Inflammatory macrophage treated with lipopolysaccharide for 4 hours (primary cell): Measurements from ENCODE around the gene INKA1.

Source experiments
- DNase-seq: peaks from one replicate; pipeline ENCODE4 v3.0.0-alpha.2; 2020

INKA1 gene

DNA sequence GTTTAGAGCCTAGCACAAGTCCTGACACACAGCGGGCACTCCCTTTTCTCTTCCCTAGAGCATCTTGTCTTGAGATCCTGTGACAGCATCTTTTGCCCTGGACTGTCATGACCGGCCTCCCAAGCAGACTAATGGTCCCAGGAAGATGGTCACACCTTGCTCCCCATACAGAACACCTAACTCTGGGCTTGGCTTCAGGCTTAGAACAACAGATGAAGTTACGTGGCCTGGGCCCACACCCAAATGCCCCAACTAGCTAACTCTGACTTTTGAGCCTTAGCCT, 15.9 kb upstream of the INKA1 start:
- no peak for DNase-seq

DNA sequence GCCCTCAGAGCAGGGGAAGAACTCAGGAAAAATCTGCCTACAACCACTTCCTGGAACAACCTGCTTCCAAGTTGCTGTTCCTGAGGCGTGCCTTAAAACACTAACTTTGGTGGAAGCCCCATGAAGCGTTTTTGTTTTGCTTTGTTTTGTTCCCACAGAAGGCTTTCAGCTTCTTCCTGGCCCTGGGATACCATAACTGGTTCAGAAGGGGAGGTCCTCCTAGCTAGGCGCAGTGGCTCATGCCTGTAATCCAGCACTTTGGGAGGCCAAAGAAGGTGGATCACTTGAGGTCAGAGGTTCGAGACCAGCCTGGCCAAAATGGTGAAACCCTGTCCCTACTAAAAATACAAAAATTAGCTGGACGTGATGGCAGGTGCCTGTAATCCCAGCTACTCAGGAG, 15.5 kb upstream of the INKA1 start:
- no peak for DNase-seq

DNA sequence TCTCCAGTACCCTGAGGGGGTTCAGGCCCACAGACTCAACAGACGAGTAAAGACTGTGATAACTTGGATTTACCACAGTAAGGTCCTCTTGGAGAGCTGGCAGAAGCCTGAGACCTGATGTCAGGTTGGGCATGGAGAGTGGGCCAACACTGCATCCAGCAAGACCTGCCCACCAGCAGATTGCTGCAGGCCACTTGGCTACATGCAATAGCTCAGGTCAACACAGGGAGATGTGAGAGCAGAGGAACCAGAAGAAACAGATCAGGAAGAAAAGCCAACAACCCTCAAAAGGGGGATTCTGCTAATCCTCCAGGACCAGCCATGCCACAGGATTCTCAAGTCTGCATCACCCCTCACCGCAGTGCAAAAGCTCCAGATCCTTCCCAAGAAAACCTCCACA, 15.0 kb upstream of the INKA1 start:
- no peak for DNase-seq

DNA sequence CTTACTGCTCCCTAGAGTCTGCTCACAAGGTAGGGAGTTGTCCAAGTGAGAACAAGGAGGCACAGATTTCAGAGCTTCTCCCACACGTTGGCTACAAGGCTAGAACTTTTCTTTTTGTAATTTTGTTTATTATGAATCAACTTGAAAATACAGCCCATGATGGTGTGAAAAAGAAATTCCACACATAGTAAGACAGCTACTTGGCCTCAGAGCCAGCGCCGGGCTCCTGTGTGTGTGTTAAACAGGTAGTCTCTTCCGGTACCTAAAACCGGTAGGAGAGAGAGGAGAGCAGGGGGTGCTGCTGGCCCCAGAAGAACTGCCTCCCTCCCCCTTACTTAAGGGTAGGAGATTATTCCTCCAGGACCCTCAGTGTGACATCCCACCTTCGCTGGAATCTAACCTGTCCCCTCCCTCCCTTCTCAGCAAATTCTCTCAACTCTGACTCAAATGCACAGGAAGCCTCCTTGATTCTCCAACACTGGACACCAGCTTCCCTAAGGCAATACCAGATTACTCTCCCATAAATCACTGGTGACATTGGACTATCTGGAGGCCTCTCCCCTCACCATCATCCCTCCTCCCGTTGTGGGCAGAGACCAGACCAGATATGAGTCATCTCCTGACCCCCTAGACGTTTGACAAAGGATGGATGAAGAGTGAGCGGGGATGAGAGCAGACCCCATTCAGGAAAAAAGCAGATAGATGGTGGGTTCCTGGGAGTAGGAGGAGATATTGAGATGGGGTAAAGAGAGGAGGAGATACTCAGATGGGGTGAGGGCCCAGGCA, 12.2 kb upstream of the INKA1 start:
- DNase-seq = no peak

DNA sequence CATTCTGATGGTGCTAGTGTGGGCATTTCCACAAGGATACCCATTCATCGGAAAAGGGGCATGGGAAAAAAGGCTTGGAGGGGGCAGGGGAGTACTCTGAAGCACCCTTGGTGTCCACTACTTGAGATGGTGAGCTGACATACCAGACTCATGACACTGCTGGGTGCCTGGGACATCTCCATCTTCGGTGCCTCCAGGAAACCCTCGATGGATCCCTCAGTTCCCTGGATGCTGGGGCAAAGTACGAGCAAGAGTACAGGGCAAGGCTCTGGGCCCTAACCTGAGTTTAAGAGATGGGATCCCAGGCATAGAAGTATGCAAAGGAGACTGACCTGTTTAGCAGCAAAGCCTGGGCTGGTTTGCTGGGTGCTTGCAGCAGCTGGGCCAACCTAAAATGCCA, 11.5 kb upstream of the INKA1 start:
- DNase-seq = no peak

DNA sequence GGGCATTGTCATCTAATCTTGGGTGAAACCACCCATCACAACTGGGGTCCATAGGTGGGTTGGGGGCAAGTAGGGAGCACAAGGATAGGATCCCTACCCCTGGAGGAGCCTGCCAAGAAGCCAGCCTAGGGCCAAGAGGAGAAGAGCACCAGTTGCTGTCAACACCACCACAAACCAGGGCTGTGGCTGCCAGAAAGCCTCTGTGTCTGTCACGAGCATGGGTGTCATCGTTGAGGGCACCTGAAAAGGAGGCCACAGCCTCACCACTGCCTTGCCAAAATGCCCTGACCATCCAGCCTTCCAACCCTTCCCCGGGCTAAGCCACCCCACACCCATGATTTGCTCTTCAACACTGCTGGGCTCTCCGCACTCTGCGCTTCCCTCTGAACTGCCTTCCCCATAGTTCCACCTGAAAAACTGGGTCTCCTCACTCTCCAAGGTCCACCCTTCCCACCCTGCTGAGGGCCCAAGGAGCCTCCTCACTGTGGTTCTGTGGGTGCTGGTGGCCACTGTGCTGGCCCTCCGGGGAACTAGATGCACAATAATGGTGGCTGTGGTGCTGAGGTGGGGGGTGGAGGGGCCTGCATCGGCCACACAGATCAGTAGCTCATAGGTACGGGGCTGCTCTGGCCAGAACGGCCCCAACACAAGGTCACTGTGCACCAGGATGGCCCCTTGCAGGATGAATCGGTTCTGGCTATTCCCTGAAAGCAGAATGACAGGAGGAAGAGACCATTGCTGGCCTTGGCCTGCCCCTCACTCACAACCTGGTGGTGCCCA, 10.5 kb upstream of the INKA1 start:
- no peak for DNase-seq

DNA sequence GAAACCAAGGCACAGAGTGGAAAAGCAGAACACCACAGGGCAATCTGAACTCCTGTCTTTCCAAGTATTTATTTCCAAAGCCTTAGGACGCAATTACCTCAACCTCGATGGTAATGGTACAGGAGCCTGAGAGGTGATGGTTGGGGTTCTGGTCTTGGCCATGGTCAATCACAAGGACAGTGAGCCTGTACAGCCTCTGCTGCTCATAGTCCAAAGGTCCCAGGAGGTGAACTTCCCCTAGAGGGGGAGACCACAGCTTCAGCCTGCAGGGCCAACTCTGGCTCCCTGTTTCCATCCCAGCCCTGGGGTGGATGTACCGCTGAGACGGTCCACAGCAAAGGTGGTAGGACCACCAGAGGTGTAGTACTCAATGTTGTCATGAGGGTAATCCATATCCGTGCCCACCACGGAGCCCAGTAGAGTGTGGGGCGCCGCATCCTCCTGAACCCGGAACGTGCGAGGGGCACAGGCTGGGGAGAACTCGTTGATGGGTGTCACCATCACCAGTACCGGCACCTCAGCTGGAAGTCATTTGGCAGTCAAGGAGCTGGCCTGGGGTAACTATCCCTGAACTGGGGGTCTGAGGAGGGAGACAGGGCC, 9.5 kb upstream of the INKA1 start:
- no peak for DNase-seq

DNA sequence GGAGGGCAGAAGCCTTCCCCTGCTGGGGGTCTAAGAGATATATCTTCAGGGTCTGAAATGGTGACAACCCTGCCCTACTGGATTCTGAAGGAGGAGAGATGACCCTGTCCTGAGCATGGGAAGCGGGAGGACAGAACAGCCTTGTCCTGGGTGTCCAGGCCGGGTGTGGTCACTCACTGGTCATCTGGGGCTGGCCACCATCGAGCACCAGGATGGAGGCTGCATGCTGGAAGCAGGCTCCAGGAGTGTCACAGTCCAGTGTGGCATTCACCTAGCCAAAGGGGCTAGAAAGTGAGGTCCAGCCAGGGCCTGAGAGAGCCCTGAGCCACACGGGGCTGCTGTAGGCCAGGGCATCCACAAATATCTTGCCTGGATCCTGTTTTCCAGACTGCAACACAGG, 8.6 kb upstream of the INKA1 start:
- no peak for DNase-seq

DNA sequence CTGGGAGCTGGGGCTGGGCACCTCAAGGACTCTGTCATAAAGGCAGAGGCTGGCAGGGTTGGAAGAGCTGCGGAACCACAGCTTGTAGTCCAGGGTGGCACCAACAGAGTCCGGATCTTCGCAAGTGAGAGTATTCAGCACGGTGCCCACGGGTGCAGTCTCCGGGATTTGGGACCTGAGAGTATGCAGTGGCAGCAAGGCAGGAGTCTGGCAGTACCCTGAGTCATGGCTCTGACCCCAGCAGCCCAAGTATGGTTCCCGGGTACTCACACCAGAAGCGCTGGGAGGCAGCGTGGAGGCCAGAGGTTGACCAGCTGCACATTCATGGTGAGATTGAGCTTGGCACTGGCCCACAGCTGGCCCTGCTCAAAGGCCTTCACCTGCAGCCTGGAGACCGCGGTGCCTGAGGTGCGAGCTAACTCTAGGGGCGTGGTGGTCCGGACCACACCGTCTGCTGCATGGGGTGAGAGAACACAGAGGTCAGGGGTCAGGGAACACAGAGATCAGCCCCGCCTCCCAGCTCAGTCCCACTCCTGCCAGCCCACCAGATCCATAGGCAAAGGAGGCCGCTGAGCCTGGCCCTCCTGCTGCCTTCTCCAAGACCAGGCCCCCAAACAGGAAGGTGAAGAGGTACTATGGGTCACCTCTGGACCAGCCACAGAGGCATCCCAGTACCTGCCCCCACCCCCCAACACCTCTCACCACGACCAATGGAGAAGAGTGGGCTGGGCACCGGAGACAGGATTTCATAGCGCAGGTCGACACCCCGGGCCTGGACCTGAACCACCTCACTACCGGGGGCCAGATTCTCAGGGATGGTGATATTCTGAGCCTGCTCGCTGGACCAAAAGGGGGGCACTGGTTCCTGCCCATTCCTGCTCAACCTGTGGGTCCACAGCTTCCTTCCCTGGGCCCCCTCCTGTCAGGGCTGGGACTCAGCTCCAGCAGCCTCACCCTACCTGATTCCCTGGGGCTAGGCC, 7.8 kb upstream of the INKA1 start:
- DNase-seq = no peak

DNA sequence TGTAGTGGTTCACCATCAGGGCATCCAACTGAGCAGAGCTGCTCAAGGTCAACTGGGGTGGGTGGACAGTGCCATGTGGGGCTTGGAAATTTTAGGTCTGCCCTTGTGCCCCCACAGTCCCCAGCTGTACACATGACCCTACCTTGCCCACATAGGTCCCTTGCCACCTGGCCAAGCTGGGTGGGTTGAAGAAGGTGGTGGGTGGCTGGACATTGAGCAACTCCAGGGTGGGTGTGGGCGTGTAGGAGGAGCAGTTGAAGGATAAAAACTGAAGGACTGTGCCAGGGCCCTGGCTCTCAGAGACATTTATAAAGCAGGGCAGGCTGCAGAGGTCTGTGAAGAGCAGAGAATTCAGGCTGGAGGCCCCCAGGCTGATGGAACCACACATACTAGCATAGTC, 4.0 kb upstream of the INKA1 start:
- DNase-seq = no peak

DNA sequence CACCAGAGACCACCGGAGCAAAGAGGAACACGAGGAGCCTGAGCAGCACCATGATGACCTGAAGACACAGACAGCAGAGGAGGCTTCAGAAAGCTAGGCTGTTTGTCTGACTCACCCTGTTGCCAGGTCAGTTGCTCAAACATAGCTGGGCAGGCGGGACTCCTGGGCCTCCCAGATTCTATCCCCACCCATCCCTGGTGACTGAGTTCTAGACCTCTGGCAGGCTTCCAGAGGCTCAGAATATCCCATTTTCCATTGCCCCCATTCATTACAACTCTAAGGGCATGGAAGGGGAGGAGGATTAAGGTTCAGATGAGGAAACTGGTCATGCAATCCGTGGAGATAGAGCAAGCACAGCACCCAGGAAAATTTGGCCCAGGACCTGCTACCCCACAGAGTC, 3.3 kb upstream of the INKA1 start, which contains the start of gene CDHR4:
CDHR4 (minus strand) TSS at position 113 of the 400 bp plus-strand sequence; CDS start at position 52, 61 bp downstream.
- DNase-seq = no peak

DNA sequence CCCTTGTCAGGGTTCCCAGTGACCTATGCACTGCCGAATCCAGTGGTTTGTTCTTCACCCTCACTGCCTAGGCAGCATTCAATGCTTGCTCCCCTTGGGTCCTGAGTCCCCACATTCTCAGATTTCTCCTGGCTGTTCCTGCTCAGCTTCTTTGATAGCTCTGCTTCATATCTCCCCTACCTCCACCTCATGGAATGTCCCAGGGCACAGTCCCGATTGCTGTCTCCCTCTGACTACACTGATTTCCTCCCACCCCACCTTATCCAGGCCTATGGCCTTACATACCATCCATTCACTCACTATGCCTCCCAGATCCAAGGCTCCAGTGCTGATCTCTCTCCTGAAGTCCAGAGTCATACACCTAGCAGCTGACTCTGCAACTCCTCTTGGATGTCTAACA, 1.9 kb upstream of the INKA1 start:
- DNase-seq = no peak

DNA sequence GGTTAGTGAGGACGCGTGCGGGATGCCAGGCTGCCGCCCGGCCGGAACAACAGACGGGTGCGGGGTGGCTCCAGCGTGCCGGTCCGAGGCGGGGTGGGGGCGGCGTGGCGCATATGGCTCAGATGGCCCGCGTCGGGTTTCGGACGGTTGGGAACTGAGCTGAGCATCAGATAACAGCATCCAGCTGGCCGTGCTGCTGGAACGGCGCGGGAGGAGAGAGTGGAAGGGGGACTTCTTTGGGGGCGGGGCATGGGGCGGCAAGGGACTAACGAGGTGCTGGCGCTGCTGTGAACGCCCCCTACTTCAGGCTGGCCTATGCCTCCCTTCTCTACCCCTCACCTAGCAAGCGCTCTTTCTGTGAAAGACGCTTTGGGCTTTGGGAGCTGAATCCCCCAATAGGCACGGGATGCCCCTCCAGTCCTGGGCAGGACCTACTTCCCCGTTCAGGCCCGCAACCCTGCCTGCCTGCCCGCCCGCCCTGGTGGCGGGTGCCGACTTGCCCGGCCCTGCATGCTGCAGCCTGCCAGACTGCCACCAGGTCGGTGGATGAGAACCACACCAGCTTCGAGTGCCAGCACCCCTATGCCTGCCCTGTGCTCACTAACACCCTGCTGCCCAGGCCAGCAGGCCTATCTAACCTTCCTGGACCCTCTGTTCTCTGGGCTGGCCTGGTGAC, 542 bp downstream of the INKA1 start:
- DNase-seq = peak; percentile 30

DNA sequence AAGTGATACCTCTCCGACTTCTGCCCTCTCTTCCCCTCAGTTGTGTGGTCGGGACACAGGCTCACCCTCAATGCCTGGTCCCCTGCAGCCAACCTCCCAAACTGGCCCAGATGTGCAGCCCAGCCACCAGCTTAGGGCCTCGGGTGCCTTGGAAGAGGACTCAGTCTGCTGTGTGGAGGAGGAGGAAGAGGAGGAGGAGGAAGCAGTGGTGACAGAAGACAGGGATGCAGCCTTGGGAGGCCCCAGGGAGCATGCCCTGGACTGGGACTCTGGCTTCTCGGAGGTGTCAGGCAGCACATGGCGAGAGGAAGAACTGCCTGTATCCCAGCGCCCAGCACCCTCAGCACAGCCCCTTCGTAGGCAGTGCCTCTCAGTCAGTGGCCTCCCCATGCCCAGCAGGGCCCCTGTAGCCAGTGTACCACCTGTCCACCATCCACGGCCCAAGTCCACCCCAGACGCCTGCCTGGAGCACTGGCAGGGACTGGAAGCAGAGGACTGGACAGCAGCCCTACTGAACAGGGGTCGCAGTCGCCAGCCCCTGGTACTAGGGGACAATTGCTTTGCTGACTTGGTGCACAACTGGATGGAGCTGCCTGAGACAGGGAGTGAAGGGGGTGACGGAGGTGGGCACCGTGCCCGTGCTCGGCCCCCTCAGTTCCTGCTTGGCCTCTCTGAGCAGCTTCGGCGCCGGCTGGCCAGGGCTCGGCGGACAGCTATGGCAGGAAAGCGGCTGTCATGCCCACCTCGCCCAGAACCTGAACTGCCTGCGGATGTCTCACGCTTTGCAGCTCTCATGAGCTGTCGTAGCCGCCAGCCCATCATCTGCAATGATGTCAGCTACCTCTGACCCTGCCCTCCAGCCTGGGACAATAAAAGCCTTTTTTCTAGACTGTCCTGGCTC, 1.3 kb downstream of the INKA1 start:
- no peak for DNase-seq

DNA sequence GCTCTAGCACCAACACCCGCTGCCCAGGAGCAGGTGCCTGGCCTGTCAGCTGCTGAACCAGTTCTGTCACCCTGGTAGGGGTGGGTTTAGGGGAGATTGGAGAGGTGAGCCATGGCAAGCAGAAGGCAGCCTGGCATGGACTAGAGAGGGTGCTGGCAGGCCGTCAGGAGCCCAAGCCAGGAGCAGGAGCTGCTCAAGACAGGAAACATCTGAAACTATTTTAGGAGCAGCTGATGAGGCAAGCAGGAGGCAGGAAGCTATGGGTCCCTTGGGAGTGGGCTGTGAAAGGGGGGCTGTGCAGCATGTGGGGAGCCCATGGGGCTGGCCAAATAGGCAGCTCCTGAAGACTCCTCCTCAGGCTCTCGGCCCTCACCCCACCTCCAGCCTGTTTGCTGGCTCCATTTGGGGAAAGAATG, 2.3 kb downstream of the INKA1 start:
- DNase-seq = no peak

DNA sequence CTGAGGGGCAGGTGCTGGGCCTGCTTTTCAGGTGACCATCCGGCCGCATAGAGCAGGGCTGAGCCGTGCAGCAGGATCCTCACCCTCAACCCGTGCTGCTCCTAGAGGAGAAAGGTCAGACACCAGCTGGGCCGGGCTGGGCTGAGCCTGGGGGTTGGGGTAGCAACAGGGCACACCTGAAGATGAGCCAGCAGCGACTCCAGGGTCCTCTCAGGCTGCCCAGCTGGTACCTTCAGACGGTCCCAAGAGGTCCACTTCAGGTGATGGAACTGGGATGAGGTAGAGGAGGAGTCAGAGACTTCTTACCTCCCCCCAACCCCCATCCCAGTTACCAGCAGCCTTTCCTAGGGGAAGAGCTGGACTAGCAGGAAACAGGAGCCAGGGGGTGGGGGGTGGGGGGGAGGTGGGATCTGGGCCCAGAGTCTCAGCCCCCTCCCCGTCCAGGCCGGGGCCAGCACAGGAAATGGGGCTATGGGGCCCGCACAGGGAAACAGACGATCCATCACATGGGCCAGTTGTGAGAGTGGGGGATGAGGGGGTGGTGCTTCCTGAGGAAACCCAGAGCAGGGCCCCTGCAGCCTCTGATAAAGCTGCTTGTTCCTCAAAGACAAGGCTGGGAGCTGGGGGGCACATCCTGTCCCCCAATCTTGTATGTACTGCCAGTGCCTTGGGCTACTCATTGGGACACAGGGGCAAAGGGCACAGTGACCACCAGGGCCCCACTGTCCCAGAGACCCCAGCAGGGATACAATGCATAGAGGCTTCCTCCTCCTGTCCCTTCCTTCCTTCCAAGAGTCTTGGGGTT, 3.0 kb downstream of the INKA1 start:
- peak; percentile 24 for DNase-seq

DNA sequence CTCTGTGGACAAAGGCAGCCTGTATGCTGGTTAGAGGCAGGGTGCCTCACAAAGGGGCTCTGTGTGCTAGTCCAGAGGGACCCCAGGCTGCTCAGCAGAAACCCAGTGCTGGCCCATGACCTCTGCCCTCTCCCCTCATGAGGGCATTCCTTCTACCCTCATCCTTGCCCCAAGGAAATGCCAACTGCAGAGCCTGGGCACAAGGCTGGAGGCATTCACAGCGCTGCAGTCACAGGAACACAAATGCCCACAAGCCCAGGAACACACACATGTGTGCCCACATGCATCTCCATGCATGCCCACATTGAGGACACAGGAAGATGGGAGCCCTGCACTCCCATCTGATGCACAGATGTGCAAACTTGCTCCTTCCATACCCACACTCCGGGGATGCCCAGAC, 3.8 kb downstream of the INKA1 start:
- no peak for DNase-seq

DNA sequence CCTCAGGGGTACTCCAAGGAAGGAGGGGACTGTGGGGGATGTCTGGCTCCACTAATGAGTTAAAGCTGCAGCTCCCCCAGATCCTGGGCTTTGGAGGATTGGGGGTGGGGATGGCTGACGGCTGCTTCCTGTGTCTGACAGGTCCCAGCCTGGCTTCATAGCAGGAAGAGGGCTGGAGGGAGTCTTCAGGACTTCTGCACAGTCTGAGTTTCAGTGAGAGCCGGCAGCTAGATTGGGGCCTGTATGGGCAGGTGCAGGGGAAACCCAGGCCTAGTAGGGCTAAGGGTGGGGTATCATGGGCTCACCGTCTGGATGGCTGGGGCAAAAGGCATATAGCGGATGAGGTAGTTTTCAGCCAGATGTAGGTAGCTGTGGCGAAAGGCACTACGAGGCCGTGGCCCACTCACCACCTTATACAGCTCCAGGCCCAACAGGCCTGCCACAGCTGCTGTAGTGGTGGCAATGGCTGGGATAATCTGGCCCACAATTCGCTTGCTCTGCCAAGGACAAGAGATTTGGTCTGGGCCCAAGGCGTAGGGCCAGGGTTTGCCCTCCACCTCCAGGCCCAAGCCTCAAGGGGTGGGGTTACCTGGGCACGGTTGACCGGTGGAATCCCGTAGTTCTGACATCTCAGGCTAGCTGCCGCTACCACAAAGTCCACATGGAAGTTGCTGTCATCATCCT, 4.5 kb downstream of the INKA1 start:
- DNase-seq = no peak

DNA sequence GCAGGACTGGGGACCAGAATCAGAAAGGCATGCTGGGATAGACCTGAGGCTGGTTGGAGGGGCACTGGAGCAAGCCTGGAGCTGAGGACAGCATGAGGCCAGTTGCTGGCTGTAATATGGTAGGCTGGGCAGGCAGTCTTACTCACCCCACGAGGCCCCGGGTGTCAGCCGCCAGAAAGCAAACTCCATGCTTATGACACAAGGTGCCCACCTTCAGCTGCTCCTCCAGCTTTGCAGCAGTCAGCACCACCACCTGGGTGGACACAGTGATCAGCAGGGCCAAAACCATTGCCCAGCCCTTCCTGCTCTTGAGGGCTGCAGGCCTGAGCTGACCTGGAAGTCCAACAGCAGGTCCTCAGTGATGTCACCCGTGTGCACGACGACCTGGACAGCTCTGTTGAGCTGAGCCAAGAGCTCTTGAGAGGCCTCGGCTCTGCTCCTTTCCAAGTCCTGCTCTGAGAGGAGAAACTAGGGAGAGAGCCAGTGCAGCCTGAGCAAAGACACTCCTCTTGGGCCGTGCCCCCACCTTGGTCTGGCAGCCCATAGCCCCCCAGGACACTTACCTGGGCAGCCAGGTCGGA, 9.9 kb downstream of the INKA1 start:
- DNase-seq = no peak
